Activated CD8-positive, alpha-beta T cell treated with anti-CD3 and anti-CD28 coated beads for 36 hours (primary cell): ENCODE results near the gene TMEM37. TPM values are rescaled to one million over a fixed set of nuclear protein-coding genes. Genes with fewer than 3 reads are reported as not detected.

ENCODE experiments used
- ATAC-seq: fragments of 200-7000 bp; cut with Tn5 transposase; one replicate; pipeline ENCODE4 v1.10.0; 2021; ENCODE audit warnings: mild to moderate bottlenecking, moderate library complexity
- CTCF ChIA-PET: fragments of 350-600 bp; sonication (Branson Sonifier 250); formaldehyde crosslinking; loops from one replicate; lab custom pipeline; 2021; ENCODE audit warnings: antibody characterized with exemption; lab: Charles Lee
- POLR2A ChIA-PET: fragments of 350-600 bp; sonication (Branson Sonifier 250); formaldehyde crosslinking; loops from one replicate; lab custom pipeline; 2021; ENCODE audit warnings: antibody characterized with exemption; lab: Charles Lee
- DNase-seq: peaks from one replicate; pipeline ENCODE4 v3.0.0-alpha.2; 2020
- H3K27ac Mint-ChIP-seq: one replicate; pipeline ENCODE4 v1.8.0; 2021; ENCODE audit warnings: mild to moderate bottlenecking, mixed read lengths
- H3K27me3 Mint-ChIP-seq: one replicate; pipeline ENCODE4 v1.8.0; 2021; ENCODE audit warnings: mixed read lengths
- H3K36me3 Mint-ChIP-seq: one replicate; pipeline ENCODE4 v1.8.0; 2021; ENCODE audit warnings: low read depth, mixed read lengths
- H3K4me1 Mint-ChIP-seq: one replicate; pipeline ENCODE4 v1.8.0; 2021; ENCODE audit warnings: low read depth, mixed read lengths
- H3K4me3 Mint-ChIP-seq: one replicate; pipeline ENCODE4 v1.8.0; 2021; ENCODE audit warnings: mild to moderate bottlenecking, moderate library complexity, mixed read lengths
- H3K9me3 Mint-ChIP-seq: one replicate; pipeline ENCODE4 v1.8.0; 2021; ENCODE audit warnings: mixed read lengths
- intact Hi-C: fragments of 100-400 bp; cut with micrococcal nuclease; formaldehyde crosslinking; loops from one replicate; pipeline ENCODE4 v1.10.0; 2022
- total RNA-seq, 2 experiments: library from RNA; stranded (reverse); gene quantifications; one replicate each; pipeline ENCODE4 v1.2.3, GENCODE V29; 2021
- TF ChIP-seq, protein P1 (sequence below): fragments of 200-600 bp; IDR thresholded peaks from one replicate; pipeline ENCODE4 v1.8.0; 2022; ENCODE audit warnings: antibody characterized with exemption, mild to moderate bottlenecking

TMEM37 gene
- total RNA-seq, 2 experiments from 2014 or later = not detected

DNA sequence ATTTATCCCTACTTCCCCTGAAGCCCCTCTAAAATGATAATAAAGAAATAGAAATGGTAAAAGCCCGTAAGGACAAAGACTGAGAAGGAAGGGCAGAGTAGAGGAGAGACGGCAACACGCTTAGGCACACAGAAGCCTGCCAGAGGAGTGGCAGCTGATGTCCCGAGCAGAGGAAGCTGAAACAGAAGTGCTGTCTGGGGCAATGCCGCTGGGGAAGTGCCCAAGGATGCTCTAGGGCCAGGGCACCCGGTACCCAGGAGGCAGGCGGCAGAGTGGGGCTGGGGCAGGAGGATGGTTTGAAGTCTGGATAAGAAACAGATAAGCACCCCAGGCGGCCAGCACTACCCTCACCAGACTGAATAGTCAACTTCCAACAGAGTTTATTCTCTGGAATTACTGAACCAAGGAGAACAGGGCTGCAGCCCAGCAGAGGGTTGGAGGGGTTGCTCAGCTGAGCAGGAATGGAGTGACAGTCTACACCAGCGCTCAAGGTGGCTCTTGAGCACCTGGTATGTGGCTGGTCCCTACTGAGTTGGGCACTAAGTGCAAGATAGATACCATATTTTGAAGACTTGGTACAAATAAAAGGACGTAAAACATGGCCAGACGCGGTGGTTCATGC is 22.4 kb downstream of the TMEM37 start:
- H3K4me1 Mint-ChIP-seq = no peaks in the 10 kb centered on the region
- POLR2A ChIA-PET = interaction anchor here (0.6 kb wide), 1 partner anchor 10 kb away, joined by 3 read pairs; no protein-coding TSS in a partner anchor
- H3K36me3 Mint-ChIP-seq = no peaks in the 10 kb centered on the region
- intact Hi-C loops = no loop called here
- H3K27me3 Mint-ChIP-seq = peaks cover 3% of the 10 kb centered on the region
- CTCF ChIA-PET = no interaction called here
- no peak for ATAC-seq
- no peaks in the 10 kb centered on the region for H3K9me3 Mint-ChIP-seq
- TF ChIP-seq, protein P1, sequence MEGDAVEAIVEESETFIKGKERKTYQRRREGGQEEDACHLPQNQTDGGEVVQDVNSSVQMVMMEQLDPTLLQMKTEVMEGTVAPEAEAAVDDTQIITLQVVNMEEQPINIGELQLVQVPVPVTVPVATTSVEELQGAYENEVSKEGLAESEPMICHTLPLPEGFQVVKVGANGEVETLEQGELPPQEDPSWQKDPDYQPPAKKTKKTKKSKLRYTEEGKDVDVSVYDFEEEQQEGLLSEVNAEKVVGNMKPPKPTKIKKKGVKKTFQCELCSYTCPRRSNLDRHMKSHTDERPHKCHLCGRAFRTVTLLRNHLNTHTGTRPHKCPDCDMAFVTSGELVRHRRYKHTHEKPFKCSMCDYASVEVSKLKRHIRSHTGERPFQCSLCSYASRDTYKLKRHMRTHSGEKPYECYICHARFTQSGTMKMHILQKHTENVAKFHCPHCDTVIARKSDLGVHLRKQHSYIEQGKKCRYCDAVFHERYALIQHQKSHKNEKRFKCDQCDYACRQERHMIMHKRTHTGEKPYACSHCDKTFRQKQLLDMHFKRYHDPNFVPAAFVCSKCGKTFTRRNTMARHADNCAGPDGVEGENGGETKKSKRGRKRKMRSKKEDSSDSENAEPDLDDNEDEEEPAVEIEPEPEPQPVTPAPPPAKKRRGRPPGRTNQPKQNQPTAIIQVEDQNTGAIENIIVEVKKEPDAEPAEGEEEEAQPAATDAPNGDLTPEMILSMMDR = no peak
- no peak overlapping the region for H3K4me3 Mint-ChIP-seq
- DNase-seq = no peak
- H3K27ac Mint-ChIP-seq = no peak overlapping the region

DNA sequence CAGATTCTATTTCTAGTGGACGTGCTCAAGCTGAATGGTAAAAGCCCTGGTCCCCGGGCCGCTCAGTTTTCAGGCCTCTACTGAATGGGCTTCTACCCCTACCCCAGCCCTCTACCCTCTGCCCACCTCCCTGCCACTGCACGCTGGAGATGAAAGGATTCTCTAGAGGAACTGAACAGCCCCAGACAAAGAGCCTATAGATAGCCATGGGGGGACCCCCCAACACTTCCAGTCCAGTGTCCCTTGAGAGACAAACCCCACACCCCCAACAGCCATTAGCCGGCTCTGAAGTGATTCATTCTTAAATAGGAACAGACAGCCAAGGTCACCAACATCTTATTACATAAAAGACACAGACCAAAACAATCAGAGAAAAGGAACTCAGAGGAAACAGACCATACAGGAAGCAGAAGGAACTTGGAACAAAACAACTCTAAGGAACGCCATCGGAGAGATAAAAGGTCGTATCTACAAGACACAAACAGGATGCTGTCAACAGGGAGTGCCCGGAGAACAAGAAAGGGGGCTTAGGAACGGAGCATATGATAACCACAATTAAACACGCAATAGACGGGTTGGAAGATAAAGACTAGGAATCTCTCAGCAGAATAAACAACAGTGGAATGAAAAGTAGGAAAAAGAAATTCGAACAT is 23.5 kb downstream of the TMEM37 start:
- TF ChIP-seq, protein P1 = no peak
- intact Hi-C loops = no loop called here
- H3K27me3 Mint-ChIP-seq = peaks cover 3% of the 10 kb centered on the region
- no peaks in the 10 kb centered on the region for H3K36me3 Mint-ChIP-seq
- POLR2A ChIA-PET = interaction anchor here (0.6 kb wide), 1 partner anchor 9 kb away, joined by 3 read pairs; no protein-coding TSS in a partner anchor
- CTCF ChIA-PET = interaction anchor here (1.0 kb wide), 1 partner anchor 21 kb away, joined by 4 read pairs; no protein-coding TSS in a partner anchor
- H3K27ac Mint-ChIP-seq = no peak overlapping the region
- DNase-seq (no peak), ATAC-seq (no peak)
- H3K9me3 Mint-ChIP-seq = no peaks in the 10 kb centered on the region
- H3K4me3 Mint-ChIP-seq = no peak overlapping the region
- H3K4me1 Mint-ChIP-seq = no peaks in the 10 kb centered on the region

DNA sequence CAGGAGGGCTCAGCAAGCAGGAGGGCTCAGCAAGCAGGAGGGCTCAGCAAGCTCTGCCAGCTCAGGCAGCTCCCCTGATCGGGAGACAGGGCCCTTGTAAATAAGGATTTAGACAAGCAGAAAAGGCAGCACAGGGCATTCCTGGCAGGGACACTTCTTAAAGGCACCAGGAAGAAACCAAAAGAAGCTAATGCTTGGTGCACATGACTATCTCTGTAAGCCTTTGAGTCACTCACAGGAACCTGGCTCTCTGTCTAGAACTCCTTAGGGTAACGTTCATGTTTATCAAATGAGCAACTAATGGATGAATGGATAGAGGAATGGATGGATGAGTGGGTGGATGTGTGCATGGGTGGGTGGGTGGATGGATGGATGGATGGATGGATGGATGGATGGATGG is 28.4 kb downstream of the TMEM37 start:
- intact Hi-C loops = no loop called here
- CTCF ChIA-PET = interaction anchor here (1.1 kb wide), 1 partner anchor 14 kb away, joined by 3 read pairs; no protein-coding TSS in a partner anchor

DNA sequence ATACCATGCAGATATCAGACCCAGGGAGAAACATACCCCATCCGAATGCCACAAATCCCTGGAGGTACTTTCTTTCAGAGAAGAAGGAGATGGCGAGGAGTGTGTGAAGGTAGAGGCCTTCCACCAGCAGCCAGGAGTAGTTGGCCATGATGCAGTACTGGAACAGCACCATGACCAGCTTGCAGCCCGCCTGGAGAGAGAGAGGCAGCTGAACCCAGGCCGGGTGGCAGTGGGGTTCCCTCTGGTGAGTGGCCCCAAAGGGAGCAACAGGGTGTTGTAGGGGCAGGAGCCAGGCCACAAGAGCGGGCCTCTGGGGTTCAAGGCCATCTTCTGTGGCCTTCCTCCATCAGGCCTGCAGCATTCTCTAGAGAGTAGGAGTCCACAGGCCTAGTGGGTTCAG is 30.2 kb downstream of the TMEM37 start:
- TF ChIP-seq, protein P1 = no peak
- POLR2A ChIA-PET = no interaction called here
- Mint-ChIP-seq H3K4me3 (no peak overlapping the region), H3K4me1 (no peaks in the 10 kb centered on the region), H3K27me3 (no peaks in the 10 kb centered on the region), H3K9me3 (no peaks in the 10 kb centered on the region), H3K36me3 (no peaks in the 10 kb centered on the region), H3K27ac (no peak overlapping the region)
- ATAC-seq = no peak
- intact Hi-C loops = no loop called here
- CTCF ChIA-PET = interaction anchor here (1.0 to 1.3 kb wide), 2 partner anchors 16 to 179 kb away, joined by 3 to 4 read pairs; no protein-coding TSS in a partner anchor
- no peak for DNase-seq

More for the DNA sequence above, 28.4 kb downstream of the TMEM37 start:
- H3K27me3 Mint-ChIP-seq = peaks cover 3% of the 10 kb centered on the region
- H3K4me1 Mint-ChIP-seq = no peaks in the 10 kb centered on the region
- DNase-seq = no peak
- no peaks in the 10 kb centered on the region for H3K9me3 Mint-ChIP-seq
- no peaks in the 10 kb centered on the region for H3K36me3 Mint-ChIP-seq
- TF ChIP-seq, protein P1 = no peak
- no peak overlapping the region for H3K4me3 Mint-ChIP-seq
- ATAC-seq = no peak
- POLR2A ChIA-PET = no interaction called here
- no peak overlapping the region for H3K27ac Mint-ChIP-seq

DNA sequence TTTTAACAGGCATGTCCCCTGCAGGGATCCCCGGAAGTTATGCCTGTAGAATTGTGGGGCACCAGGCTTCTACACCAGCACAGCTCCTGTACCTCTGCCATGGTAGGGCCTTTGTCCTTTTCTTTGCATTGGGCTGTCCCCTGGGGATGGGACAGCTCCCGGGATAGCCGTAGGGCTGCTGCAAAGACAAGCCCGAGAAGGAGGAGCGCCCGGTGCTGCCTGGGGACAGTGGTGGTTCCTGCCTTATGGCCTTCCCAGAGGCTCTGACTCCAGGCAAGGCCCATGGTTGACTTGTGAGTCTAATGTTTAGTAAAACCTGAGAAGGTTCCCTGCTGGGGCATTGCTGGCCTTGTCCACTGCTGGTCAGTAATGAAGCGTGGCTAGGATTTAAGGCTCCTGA is 30.9 kb downstream of the TMEM37 start:
- H3K27ac Mint-ChIP-seq = no peak overlapping the region
- DNase-seq (no peak), ATAC-seq (no peak)
- ChIA-PET CTCF (interaction anchor here (1.0 kb wide), 1 partner anchor 179 kb away, joined by 3 read pairs; no protein-coding TSS in a partner anchor), POLR2A (no interaction called here)
- TF ChIP-seq, protein P1 = no peak
- H3K36me3 Mint-ChIP-seq = no peaks in the 10 kb centered on the region
- no peaks in the 10 kb centered on the region for H3K27me3 Mint-ChIP-seq
- intact Hi-C loops = no loop called here
- H3K9me3 Mint-ChIP-seq = no peaks in the 10 kb centered on the region
- H3K4me3 Mint-ChIP-seq = no peak overlapping the region
- H3K4me1 Mint-ChIP-seq = no peaks in the 10 kb centered on the region
